HG02943 (cell line): Measurements from ENCODE around the gene PPP1R13B.

Experiments used
- ATAC-seq: cut with Tn5 transposase; IDR thresholded peaks from one replicate; pipeline ENCODE4 v1.9.1; 2021; ENCODE audit warnings: mild to moderate bottlenecking, low read depth, moderate library complexity; ENCODE audit not compliant: unreplicated experiment

The PPP1R13B gene

GRCh38 chr14:103703433-103704385 lies 143.7 kb downstream of the PPP1R13B start:
- no peak for ATAC-seq

GRCh38 chr14:103702497-103703432 lies 144.6 kb downstream of the PPP1R13B start:
- no peak for ATAC-seq

GRCh38 chr14:103702095-103702494 lies 145.3 kb downstream of the PPP1R13B start:
- ATAC-seq: no peak

GRCh38 chr14:103700753-103701490 lies 146.5 kb downstream of the PPP1R13B start:
- no peak for ATAC-seq

GRCh38 chr14:103699901-103700752 lies 147.2 kb downstream of the PPP1R13B start:
- ATAC-seq: no peak

GRCh38 chr14:103699261-103699661 lies 148.1 kb downstream of the PPP1R13B start:
- ATAC-seq: no peak

- ATAC-seq: no peak
Measured at GRCh38 chr14:103698380-103699260, 148.8 kb downstream of the PPP1R13B start.

- no peak for ATAC-seq
Measured at GRCh38 chr14:103697603-103698379, 149.6 kb downstream of the PPP1R13B start.

GRCh38 chr14:103697206-103697602 lies 150.2 kb downstream of the PPP1R13B start:
- no peak for ATAC-seq

GRCh38 chr14:103696466-103697071 lies 150.8 kb downstream of the PPP1R13B start:
- ATAC-seq: no peak

GRCh38 chr14:103696070-103696402 lies 151.3 kb downstream of the PPP1R13B start:
- ATAC-seq: no peak

GRCh38 chr14:103695296-103696069 lies 151.9 kb downstream of the PPP1R13B start:
- ATAC-seq: no peak

- no peak for ATAC-seq
Measured at GRCh38 chr14:103694572-103695026, 152.8 kb downstream of the PPP1R13B start.

- no peak for ATAC-seq
Measured at GRCh38 chr14:103693515-103693914, 153.9 kb downstream of the PPP1R13B start.

- ATAC-seq: no peak
Measured at GRCh38 chr14:103692871-103693270, 154.5 kb downstream of the PPP1R13B start.

GRCh38 chr14:103692159-103692558 lies 155.2 kb downstream of the PPP1R13B start:
- peak; percentile 13 for ATAC-seq

- ATAC-seq: peak; percentile 42
Measured at GRCh38 chr14:103691655-103692054, 155.7 kb downstream of the PPP1R13B start.
